Sigmoid colon (tissue), 7 donors: ENCODE results near the gene VPS8. TPM values are rescaled to one million over a fixed set of nuclear protein-coding genes. Genes with fewer than 3 reads are reported as not detected.

Experiments used
- DNase-seq: peaks from one replicate; pipeline ENCODE4 v3.0.0-alpha.2; 2019
- H3K27ac ChIP-seq, 4 donors: fragments of 200-600 bp; sonication (generic); one replicate each; pipeline ENCODE4 v1.5.1; 2016 to 2019; ENCODE audit warnings: mild to moderate bottlenecking in 1 of 4
- H3K27me3 ChIP-seq, 3 donors: fragments of 200-600 bp; sonication (generic); one replicate each; pipeline ENCODE4 v1.5.1; 2019; ENCODE audit warnings: mild to moderate bottlenecking in 1 of 3
- H3K36me3 ChIP-seq, 4 donors: fragments of 200-600 bp; sonication (generic); one replicate each; pipeline ENCODE4 v1.5.1; 2016 to 2019
- H3K4me1 ChIP-seq, 4 donors: fragments of 200-600 bp; sonication (generic); one replicate each; pipeline ENCODE4 v1.5.1; 2017 to 2019
- H3K4me3 ChIP-seq, 4 donors: fragments of 200-600 bp; sonication (generic); one replicate each; pipeline ENCODE4 v1.5.1; 2017 to 2019; ENCODE audit warnings: mild to moderate bottlenecking in 2 of 4, moderate library complexity in 1 of 4
- H3K9me3 ChIP-seq, 4 donors: fragments of 200-600 bp in 3 of 4; sonication (generic) in 3 of 4; one replicate each; pipeline versions ENCODE4 v1.5.1 to v1.6.1; 2013 to 2019
- EP300 ChIP-seq, 4 donors: sonication (generic); formaldehyde crosslinking; IDR thresholded peaks; one replicate each; pipeline ENCODE4 v1.6.1; 2017; ENCODE audit warnings: antibody characterized with exemption in 4 of 4
- POLR2A ChIP-seq, 2 donors: fragments of 450-650 bp; IDR thresholded peaks; one replicate each; pipeline ENCODE4 v1.6.1; 2016; ENCODE audit warnings: antibody characterized with exemption in 2 of 2, mild to moderate bottlenecking in 2 of 2, moderate library complexity in 2 of 2
- POLR2AphosphoS5 ChIP-seq, 4 donors: sonication (generic); formaldehyde crosslinking; IDR thresholded peaks; one replicate each; pipeline ENCODE4 v1.6.1; 2017; ENCODE audit warnings: antibody characterized with exemption in 4 of 4
- WGBS, 2 donors: extraction: QIAGEN DNeasy Blood & Tissue Kit; methylation state at CpG; one replicate each; pipeline ENCODE4 v1.1.7; 2013; 5-methylcytosine and 5-hydroxymethylcytosine counted together
- intact Hi-C: fragments of 100-400 bp; cut with DNase I; formaldehyde crosslinking; loops from one replicate; pipeline ENCODE4 v1.15.1; 2023
- polyA plus RNA-seq, 3 donors: library from polyadenylated mRNA; stranded (reverse); fragments of 200-250 nt; gene quantifications; one replicate each; pipeline ENCODE4 v1.2.3, GENCODE V29; 2013
- total RNA-seq, 4 donors: library from RNA; depleted of rRNA; stranded (reverse); fragments of >200 nt; gene quantifications; one replicate each; pipeline ENCODE4 v1.1.0, GENCODE V29; 2016
- TF ChIP-seq, protein P1 (sequence below), 4 experiments: fragments of 450-650 bp in 3 of 4; fragments of 200-600 bp in 1 of 4; IDR thresholded peaks; one replicate each; pipeline ENCODE4 v1.5.1; 2016 to 2019; ENCODE audit warnings: antibody characterized with exemption in 4 of 4, mild to moderate bottlenecking in 3 of 4, moderate library complexity in 2 of 4
- donor health status: healthy with polysubstance abuse.
- donor health status: Bipolar disorder and iron deficiency.
- donor health status: healthy.

Gene VPS8
- total and polyA plus RNA-seq, 7 donors: 12.0 to 64.5 (median 34.6) TPM

DNA sequence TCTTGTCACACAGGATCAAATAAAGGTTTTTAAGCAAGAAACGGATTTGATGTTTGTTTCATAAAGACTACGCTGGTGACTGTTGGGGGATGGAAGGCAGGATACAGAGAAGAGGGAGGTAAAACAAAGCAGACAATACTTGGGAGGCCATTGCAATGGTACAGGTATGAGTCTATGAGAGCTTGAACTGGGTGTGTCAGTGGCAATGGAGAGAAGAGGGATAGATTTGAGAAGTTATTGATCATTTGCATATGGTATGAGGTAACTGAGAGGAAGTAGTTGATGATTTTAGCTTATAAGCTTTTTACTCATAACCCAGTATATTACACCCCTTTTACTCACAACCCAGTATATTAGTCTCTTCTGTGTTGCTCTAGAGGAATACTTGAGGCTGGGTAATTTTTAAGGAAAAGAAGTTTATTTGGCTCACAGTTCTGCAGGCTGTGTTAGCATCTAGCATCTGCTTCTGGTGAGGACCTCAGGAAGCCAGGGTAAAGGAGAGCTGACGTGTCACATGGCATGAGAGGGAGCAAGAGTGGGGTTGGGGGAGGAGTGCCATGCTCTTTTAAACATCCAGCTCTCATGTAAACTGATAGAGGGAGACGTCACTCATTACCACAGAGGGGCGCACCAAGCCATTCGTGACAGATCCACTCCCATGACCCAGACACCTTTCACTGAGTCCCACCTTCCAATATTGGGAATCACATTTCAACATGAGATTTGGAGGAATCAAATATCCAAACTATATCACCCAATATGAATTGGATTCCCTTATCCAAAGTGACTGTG is 153.9 kb downstream of the VPS8 start:
- Histone ChIP-seq H3K27me3 (no peaks in the 10 kb centered on the region), H3K27ac (no peak overlapping the region), H3K36me3 (peaks cover 0 to 43% (median 9%) of the 10 kb centered on the region in 4 donors), H3K4me3 (no peak overlapping the region), H3K4me1 (no peaks in the 10 kb centered on the region), H3K9me3 (no peaks in the 10 kb centered on the region)
- intact Hi-C loops: no loop called here
- TF ChIP-seq POLR2AphosphoS5 (IDR thresholded peaks at IDR 0.05) (no peak), POLR2A (IDR thresholded peaks at IDR 0.05) (no peak), EP300 (IDR thresholded peaks at IDR 0.05) (no peak)
- TF ChIP-seq, protein P1, sequence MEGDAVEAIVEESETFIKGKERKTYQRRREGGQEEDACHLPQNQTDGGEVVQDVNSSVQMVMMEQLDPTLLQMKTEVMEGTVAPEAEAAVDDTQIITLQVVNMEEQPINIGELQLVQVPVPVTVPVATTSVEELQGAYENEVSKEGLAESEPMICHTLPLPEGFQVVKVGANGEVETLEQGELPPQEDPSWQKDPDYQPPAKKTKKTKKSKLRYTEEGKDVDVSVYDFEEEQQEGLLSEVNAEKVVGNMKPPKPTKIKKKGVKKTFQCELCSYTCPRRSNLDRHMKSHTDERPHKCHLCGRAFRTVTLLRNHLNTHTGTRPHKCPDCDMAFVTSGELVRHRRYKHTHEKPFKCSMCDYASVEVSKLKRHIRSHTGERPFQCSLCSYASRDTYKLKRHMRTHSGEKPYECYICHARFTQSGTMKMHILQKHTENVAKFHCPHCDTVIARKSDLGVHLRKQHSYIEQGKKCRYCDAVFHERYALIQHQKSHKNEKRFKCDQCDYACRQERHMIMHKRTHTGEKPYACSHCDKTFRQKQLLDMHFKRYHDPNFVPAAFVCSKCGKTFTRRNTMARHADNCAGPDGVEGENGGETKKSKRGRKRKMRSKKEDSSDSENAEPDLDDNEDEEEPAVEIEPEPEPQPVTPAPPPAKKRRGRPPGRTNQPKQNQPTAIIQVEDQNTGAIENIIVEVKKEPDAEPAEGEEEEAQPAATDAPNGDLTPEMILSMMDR (IDR thresholded peaks at IDR 0.05): no peak
- WGBS, 2 donors: 88 to 95% methylated on average over 6 of the region's 6 CpGs
- no peak for DNase-seq

- Histone ChIP-seq H3K27ac (no peak overlapping the region), H3K4me3 (no peak overlapping the region), H3K36me3 (peaks cover 0 to 63% (median 12%) of the 10 kb centered on the region in 4 donors), H3K27me3 (no peaks in the 10 kb centered on the region), H3K4me1 (no peaks in the 10 kb centered on the region), H3K9me3 (no peaks in the 10 kb centered on the region)
- WGBS, 2 donors: 94 to 97% methylated on average over 1 of the region's 1 CpG
- TF ChIP-seq POLR2A (IDR thresholded peaks at IDR 0.05) (no peak), POLR2AphosphoS5 (IDR thresholded peaks at IDR 0.05) (no peak), EP300 (IDR thresholded peaks at IDR 0.05) (no peak)
- TF ChIP-seq, protein P1 (IDR thresholded peaks at IDR 0.05): no peak
- DNase-seq: no peak
- intact Hi-C loops: no loop called here
Measured at GRCh38 chr3:184968115-184968514, 156.1 kb downstream of the VPS8 start.

- Histone ChIP-seq H3K27me3 (no peaks in the 10 kb centered on the region), H3K4me3 (no peak overlapping the region), H3K4me1 (no peaks in the 10 kb centered on the region), H3K27ac (no peak overlapping the region), H3K36me3 (peaks cover 0 to 58% (median 10%) of the 10 kb centered on the region in 4 donors), H3K9me3 (no peaks in the 10 kb centered on the region)
- no peak for TF ChIP-seq EP300 (IDR thresholded peaks at IDR 0.05)
- TF ChIP-seq POLR2AphosphoS5 (IDR thresholded peaks at IDR 0.05): no peak
- TF ChIP-seq POLR2A (IDR thresholded peaks at IDR 0.05): no peak
- TF ChIP-seq, protein P1 (IDR thresholded peaks at IDR 0.05): no peak
- 59 to 86% methylated on average over 3 of the region's 3 CpGs for WGBS, 2 donors
- DNase-seq: no peak
- intact Hi-C loops: no loop called here
Measured at GRCh38 chr3:184970186-184970585, 158.2 kb downstream of the VPS8 start.

DNA sequence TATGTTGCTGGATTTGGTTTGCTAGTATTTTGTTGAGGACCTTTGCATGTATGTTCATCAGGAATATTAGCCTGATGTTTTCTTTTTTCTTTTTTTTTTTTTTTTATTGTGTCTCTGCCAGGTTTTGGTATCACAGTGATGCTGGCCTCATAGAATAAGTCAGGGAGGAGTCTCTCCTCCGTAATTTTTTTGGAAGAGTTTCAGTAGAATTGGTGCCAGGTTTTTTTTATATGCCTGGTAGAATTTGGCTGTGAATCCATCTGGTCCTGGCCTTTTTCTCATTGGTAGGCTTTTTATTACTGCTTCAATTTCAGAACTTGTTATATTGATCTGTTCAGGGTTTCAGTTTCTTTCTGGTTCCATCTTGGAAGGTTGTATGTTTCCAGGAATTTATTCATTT is 165.8 kb downstream of the VPS8 start:
- no peak overlapping the region for H3K4me3 ChIP-seq
- no peak for TF ChIP-seq EP300 (IDR thresholded peaks at IDR 0.05)
- no peak for TF ChIP-seq POLR2A (IDR thresholded peaks at IDR 0.05)
- no peak for TF ChIP-seq POLR2AphosphoS5 (IDR thresholded peaks at IDR 0.05)
- TF ChIP-seq, protein P1 (IDR thresholded peaks at IDR 0.05): no peak
- DNase-seq: no peak
- no peaks in the 10 kb centered on the region for H3K4me1 ChIP-seq
- H3K27me3 ChIP-seq: no peaks in the 10 kb centered on the region
- no peaks in the 10 kb centered on the region for H3K9me3 ChIP-seq
- H3K27ac ChIP-seq: no peak overlapping the region
- intact Hi-C loops: no loop called here
- H3K36me3 ChIP-seq: peaks cover 0 to 20% (median 0%) of the 10 kb centered on the region in 4 donors
- 22 to 46% methylated on average over 1 of the region's 1 CpG for WGBS, 2 donors
